H9 (cell line): Measurements from ENCODE around the gene SPATA19. TPM values are rescaled to one million over a fixed set of nuclear protein-coding genes. Genes with fewer than 3 reads are reported as not detected.

Experiments used
- DNase-seq: peaks from one replicate; pipeline ENCODE4 v3.0.0-alpha.2; 2017
- H2AFZ ChIP-seq: one replicate; pipeline ENCODE4 v1.6.1; 2013; ENCODE audit warnings: mild to moderate bottlenecking, low read length, control low read depth, moderate library complexity
- H2AK5ac ChIP-seq: 2 replicates; pipeline ENCODE4 v1.6.1; 2013; ENCODE audit warnings: low read length, control low read depth, mixed read lengths; ENCODE audit not compliant: insufficient read length
- H2BK120ac ChIP-seq: one replicate; pipeline ENCODE4 v1.6.1; 2013; ENCODE audit warnings: low read depth, mild to moderate bottlenecking, low read length, control low read depth, inconsistent platforms; ENCODE audit not compliant: poor library complexity, severe bottlenecking
- H2BK12ac ChIP-seq: 2 replicates; pipeline ENCODE4 v1.6.1; 2013; ENCODE audit warnings: low read length, control low read depth, mixed read lengths, low read depth; ENCODE audit not compliant: insufficient read length
- H2BK15ac ChIP-seq: 2 replicates; pipeline ENCODE4 v1.6.1; 2013; ENCODE audit warnings: low read depth, low read length, control low read depth
- H2BK20ac ChIP-seq: one replicate; pipeline ENCODE4 v1.6.1; 2013; ENCODE audit warnings: low read depth, mild to moderate bottlenecking, low read length, control low read depth, inconsistent platforms; ENCODE audit not compliant: poor library complexity, severe bottlenecking
- H2BK5ac ChIP-seq: 2 replicates; pipeline ENCODE4 v1.6.1; 2013; ENCODE audit warnings: low read length, control low read depth, mixed read lengths; ENCODE audit not compliant: insufficient read length
- H3K14ac ChIP-seq: 2 replicates; pipeline ENCODE4 v1.6.1; 2013; ENCODE audit warnings: low read length, control low read depth; ENCODE audit not compliant: insufficient read depth
- H3K18ac ChIP-seq: 2 replicates; pipeline ENCODE4 v1.6.1; 2013; ENCODE audit warnings: low read depth, mild to moderate bottlenecking, mixed read lengths, low read length, control low read depth; ENCODE audit not compliant: insufficient read length
- H3K23ac ChIP-seq: 2 replicates; pipeline ENCODE4 v1.6.1; 2013; ENCODE audit warnings: low read length, control low read depth, mixed read lengths, low read depth; ENCODE audit not compliant: insufficient read length
- H3K23me2 ChIP-seq: 2 replicates; pipeline ENCODE4 v1.6.1; 2013; ENCODE audit warnings: low read depth, mild to moderate bottlenecking, mixed read lengths, low read length, control low read depth; ENCODE audit not compliant: insufficient read length, poor library complexity, severe bottlenecking
- H3K27ac ChIP-seq: 2 replicates; pipeline ENCODE4 v1.5.1; 2013; ENCODE audit warnings: low read length, control low read depth, mixed read lengths, low read depth; ENCODE audit not compliant: insufficient read length
- H3K27me3 ChIP-seq: 2 replicates; pipeline ENCODE4 v1.6.1; 2013; ENCODE audit warnings: low read length, control low read depth, inconsistent platforms; ENCODE audit not compliant: insufficient read depth
- H3K4ac ChIP-seq: 2 replicates; pipeline ENCODE4 v1.6.1; 2013; ENCODE audit warnings: low read depth, mild to moderate bottlenecking, control low read depth, inconsistent platforms, low read length, moderate library complexity
- H3K4me1 ChIP-seq: 2 replicates; pipeline ENCODE4 v1.6.1; 2013; ENCODE audit warnings: low read length, control low read depth, inconsistent platforms; ENCODE audit not compliant: insufficient read depth
- H3K4me2 ChIP-seq: 2 replicates; pipeline ENCODE4 v1.6.1; 2013; ENCODE audit warnings: low read length, control low read depth, mixed read lengths; ENCODE audit not compliant: insufficient read length, insufficient read depth
- H3K56ac ChIP-seq: 2 replicates; pipeline ENCODE4 v1.6.1; 2013; ENCODE audit warnings: low read depth, mild to moderate bottlenecking, mixed read lengths, low read length, control low read depth; ENCODE audit not compliant: insufficient read length
- H3K79me1 ChIP-seq: 2 replicates; pipeline ENCODE4 v1.6.1; 2013; ENCODE audit warnings: low read depth, mild to moderate bottlenecking, moderate library complexity, low read length, control low read depth, inconsistent platforms; ENCODE audit not compliant: insufficient read depth, poor library complexity, severe bottlenecking
- H3K79me2 ChIP-seq: 2 replicates; pipeline ENCODE4 v1.6.1; 2013; ENCODE audit warnings: low read length, control low read depth, inconsistent platforms; ENCODE audit not compliant: insufficient read depth
- H3K9ac ChIP-seq: 2 replicates; pipeline ENCODE4 v1.6.1; 2013; ENCODE audit warnings: low read length, control low read depth, mixed read lengths; ENCODE audit not compliant: insufficient read length; ENCODE audit errors: extremely low read depth
- H3K9me3 ChIP-seq: one replicate; pipeline ENCODE4 v1.6.1; 2013; ENCODE audit warnings: low read depth, low read length, inconsistent platforms; ENCODE audit not compliant: control insufficient read depth
- H3T11ph ChIP-seq: one replicate; pipeline ENCODE4 v1.6.1; 2013; ENCODE audit warnings: mild to moderate bottlenecking, low read length, control low read depth, inconsistent platforms
- H4K20me1 ChIP-seq: one replicate; pipeline ENCODE4 v1.6.1; 2013; ENCODE audit not compliant: control insufficient read depth, insufficient read length, insufficient read depth
- H4K5ac ChIP-seq: 2 replicates; pipeline ENCODE4 v1.6.1; 2013; ENCODE audit warnings: low read depth, mild to moderate bottlenecking, mixed read lengths, low read length, control low read depth; ENCODE audit not compliant: insufficient read length
- H4K8ac ChIP-seq: replicated peaks from 2 replicates; pipeline ENCODE4 v1.6.1; 2013; ENCODE audit warnings: low read length, control low read depth, mixed read lengths, low read depth; ENCODE audit not compliant: insufficient read length
- H4K91ac ChIP-seq: 2 replicates; pipeline ENCODE4 v1.6.1; 2013; ENCODE audit warnings: low read depth, mild to moderate bottlenecking, moderate library complexity, mixed read lengths, low read length, control low read depth; ENCODE audit not compliant: insufficient read length
- H3K27ac Mint-ChIP-seq, 3 experiments: 2 replicates in 2 of 3; 3 replicates in 1 of 3; pipeline ENCODE4 v1.8.0; 2020 to 2021; ENCODE audit warnings: mixed read lengths in 3 of 3, mild to moderate bottlenecking in 1 of 3, moderate library complexity in 1 of 3
- H3K27me3 Mint-ChIP-seq: 2 replicates; pipeline ENCODE4 v1.8.0; 2021; ENCODE audit warnings: low read depth, mild to moderate bottlenecking, moderate library complexity, mixed read lengths
- H3K36me3 Mint-ChIP-seq, 3 experiments: 2 replicates in 2 of 3; 3 replicates in 1 of 3; pipeline ENCODE4 v1.8.0; 2020 to 2021; ENCODE audit warnings: low read depth in 3 of 3, mixed read lengths in 3 of 3; ENCODE audit not compliant: insufficient read depth in 1 of 3
- H3K4me1 Mint-ChIP-seq, 2 experiments: 2 replicates each; pipeline ENCODE4 v1.8.0; 2020; ENCODE audit warnings: mixed read lengths in 2 of 2
- H3K4me3 Mint-ChIP-seq, 2 experiments: 2 replicates in 1 of 2; 3 replicates in 1 of 2; pipeline ENCODE4 v1.8.0; 2020 to 2021; ENCODE audit warnings: mild to moderate bottlenecking in 2 of 2, mixed read lengths in 2 of 2, moderate library complexity in 1 of 2
- H3K9me3 Mint-ChIP-seq, 2 experiments: 2 replicates in 1 of 2; 3 replicates in 1 of 2; pipeline ENCODE4 v1.8.0; 2020; ENCODE audit warnings: mild to moderate bottlenecking in 2 of 2, mixed read lengths in 2 of 2, moderate library complexity in 1 of 2
- WGBS: extraction: QIAGEN DNeasy Blood & Tissue Kit; methylation state at CpG from one replicate; pipeline ENCODE4 v1.1.7; 2013; ENCODE audit warnings: missing lambda C conversion rate, low lambda C conversion rate, mixed read lengths; ENCODE audit not compliant: insufficient read length; ENCODE audit errors: extremely low coverage; 5-methylcytosine and 5-hydroxymethylcytosine counted together
- total RNA-seq: library from RNA; stranded (reverse); gene quantifications from 2 replicates; pipeline ENCODE4 v1.2.1, GENCODE V29; 2021
- TF ChIP-seq, protein P1 (sequence below): fragments of 200-600 bp; sonication (generic); conservative IDR thresholded peaks from 3 replicates; pipeline ENCODE4 v1.8.0; 2021; ENCODE audit warnings: antibody characterized with exemption, mild to moderate bottlenecking

SPATA19 gene
- total RNA-seq, 1 experiment from 2014 or later = not detected

GRCh38 chr11:133818302-133818701, 27.0 kb downstream of the SPATA19 start:
- Histone ChIP-seq H3T11ph (no peak overlapping the region), H3K18ac (no peak overlapping the region), H2BK12ac (no peak overlapping the region), H2BK20ac (no peak overlapping the region), H4K5ac (no peak overlapping the region), H4K20me1 (no peaks in the 10 kb centered on the region), H3K23me2 (no peaks in the 10 kb centered on the region), H3K9ac (no peak overlapping the region), H3K79me2 (no peaks in the 10 kb centered on the region; the same call in 1 of the 2 replicates), H2BK5ac (no peak overlapping the region), H3K79me1 (no peaks in the 10 kb centered on the region), H3K4me2 (no peak overlapping the region), H3K27ac (no peak overlapping the region), H3K4me1 (no peaks in the 10 kb centered on the region), H4K91ac (no peak overlapping the region), H4K8ac (no peak overlapping the region), H3K23ac (no peak overlapping the region), H2BK120ac (no peak overlapping the region), H3K14ac (no peak overlapping the region), H2AFZ (no peak overlapping the region), H2AK5ac (no peak overlapping the region), H3K56ac (no peak overlapping the region), H3K27me3 (no peaks in the 10 kb centered on the region), H2BK15ac (no peak overlapping the region), H3K4ac (no peak overlapping the region), H3K9me3 (no peaks in the 10 kb centered on the region)
- no peak overlapping the region; a peak in 2 of 7 replicates for H3K27ac Mint-ChIP-seq
- no peaks in the 10 kb centered on the region for H3K36me3 Mint-ChIP-seq
- no peaks in the 10 kb centered on the region; a peak in 1 of 5 replicates for H3K9me3 Mint-ChIP-seq
- no peak overlapping the region for H3K4me3 Mint-ChIP-seq
- WGBS = no CpG with 5 or more reads among the region's 12 CpGs
- TF ChIP-seq, protein P1, sequence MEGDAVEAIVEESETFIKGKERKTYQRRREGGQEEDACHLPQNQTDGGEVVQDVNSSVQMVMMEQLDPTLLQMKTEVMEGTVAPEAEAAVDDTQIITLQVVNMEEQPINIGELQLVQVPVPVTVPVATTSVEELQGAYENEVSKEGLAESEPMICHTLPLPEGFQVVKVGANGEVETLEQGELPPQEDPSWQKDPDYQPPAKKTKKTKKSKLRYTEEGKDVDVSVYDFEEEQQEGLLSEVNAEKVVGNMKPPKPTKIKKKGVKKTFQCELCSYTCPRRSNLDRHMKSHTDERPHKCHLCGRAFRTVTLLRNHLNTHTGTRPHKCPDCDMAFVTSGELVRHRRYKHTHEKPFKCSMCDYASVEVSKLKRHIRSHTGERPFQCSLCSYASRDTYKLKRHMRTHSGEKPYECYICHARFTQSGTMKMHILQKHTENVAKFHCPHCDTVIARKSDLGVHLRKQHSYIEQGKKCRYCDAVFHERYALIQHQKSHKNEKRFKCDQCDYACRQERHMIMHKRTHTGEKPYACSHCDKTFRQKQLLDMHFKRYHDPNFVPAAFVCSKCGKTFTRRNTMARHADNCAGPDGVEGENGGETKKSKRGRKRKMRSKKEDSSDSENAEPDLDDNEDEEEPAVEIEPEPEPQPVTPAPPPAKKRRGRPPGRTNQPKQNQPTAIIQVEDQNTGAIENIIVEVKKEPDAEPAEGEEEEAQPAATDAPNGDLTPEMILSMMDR = no peak
- H3K4me1 Mint-ChIP-seq = peaks cover 2 to 12% of the 10 kb centered on the region in 2 experiments
- peaks cover 2% of the 10 kb centered on the region for H3K27me3 Mint-ChIP-seq
- no peak for DNase-seq
